Fibroblast of lung (primary cell): Measurements from ENCODE around the gene SEMG1. TPM values are rescaled to one million over a fixed set of nuclear protein-coding genes. Genes with fewer than 3 reads are reported as not detected.

ENCODE experiments used
- DNase-seq, 2 donors: peaks; one replicate each; pipeline versions ENCODE4 v3.0.0 to v3.0.0-alpha.2; 2010; ENCODE audit warnings: low read depth in 2 of 2
- H2AFZ ChIP-seq: 2 replicates; pipeline ENCODE4 v1.5.1; 2012; ENCODE audit warnings: low read length, control low read depth, inconsistent platforms
- H3K27ac ChIP-seq: 2 replicates; pipeline ENCODE4 v1.5.1; 2011; ENCODE audit warnings: low read length, control low read depth; ENCODE audit not compliant: insufficient read depth
- H3K27me3 ChIP-seq: 2 replicates; pipeline ENCODE4 v1.5.1; 2011; ENCODE audit warnings: mild to moderate bottlenecking, low read length; ENCODE audit not compliant: control insufficient read depth, insufficient read depth
- H3K36me3 ChIP-seq: 2 replicates; pipeline ENCODE4 v1.5.1; 2011; ENCODE audit warnings: low read length; ENCODE audit not compliant: control insufficient read depth, insufficient read depth
- H3K4me1 ChIP-seq: 2 replicates; pipeline ENCODE4 v1.5.1; 2011; ENCODE audit warnings: low read length; ENCODE audit not compliant: control insufficient read depth, insufficient read depth; ENCODE audit errors: extremely low read depth
- H3K4me2 ChIP-seq: 2 replicates; pipeline ENCODE4 v1.5.1; 2011; ENCODE audit warnings: low read length, control low read depth; ENCODE audit not compliant: insufficient read depth; ENCODE audit errors: extremely low read depth
- H3K4me3 ChIP-seq, 4 experiments: fragments of 200-600 bp in 1 of 4; sonication (generic) in 1 of 4; replicated peaks in 1 of 4; 2 replicates each; pipeline ENCODE4 v1.5.1; 2011 to 2016; ENCODE audit warnings: low read length in 4 of 4, low read depth in 3 of 4, mild to moderate bottlenecking in 3 of 4, control low read depth in 2 of 4, inconsistent platforms in 1 of 4, mixed read lengths in 1 of 4; ENCODE audit not compliant: insufficient read depth in 1 of 4; ENCODE audit errors: control extremely low read depth in 1 of 4
- H3K79me2 ChIP-seq: 2 replicates; pipeline ENCODE4 v1.5.1; 2012; ENCODE audit warnings: mild to moderate bottlenecking, low read length, inconsistent platforms; ENCODE audit not compliant: control insufficient read depth, insufficient read depth
- H3K9ac ChIP-seq: 2 replicates; pipeline ENCODE4 v1.5.1; 2011; ENCODE audit warnings: mild to moderate bottlenecking, low read length, control low read depth; ENCODE audit not compliant: insufficient read depth
- H3K9me3 ChIP-seq: 2 replicates; pipeline ENCODE4 v1.5.1; 2012; ENCODE audit warnings: low read depth, low read length; ENCODE audit not compliant: control insufficient read depth, insufficient read depth
- H4K20me1 ChIP-seq: 2 replicates; pipeline ENCODE4 v1.5.1; 2011; ENCODE audit warnings: low read length; ENCODE audit not compliant: control insufficient read depth, insufficient read depth; ENCODE audit errors: extremely low read depth
- EZH2 ChIP-seq: IDR thresholded peaks from 2 replicates; pipeline ENCODE4 v1.5.1; 2012; ENCODE audit warnings: low read length, control low read depth, mild to moderate bottlenecking; ENCODE audit errors: missing control alignments
- polyA plus RNA-seq, 2 donors: library from polyadenylated mRNA; depleted of rRNA in 1 of 2; stranded (reverse) in 1 of 2; unstranded in 1 of 2; fragments of >200 nt; gene quantifications; 2 replicates each; pipeline ENCODE4 v1.2.1, GENCODE V29; 2011 to 2012; ENCODE audit warnings: missing spikeins in 1 of 2
- total RNA-seq: library from RNA; depleted of rRNA; stranded (reverse); fragments of >200 nt; gene quantifications from 2 replicates; pipeline ENCODE4 v1.2.1, GENCODE V29; 2014
- TF ChIP-seq, protein P1 (sequence below), 2 donors: IDR thresholded peaks in 1 of 2; conservative IDR thresholded peaks in 1 of 2; 1 replicate in 1 of 2; 2 replicates in 1 of 2; pipeline ENCODE4 v1.5.1; 2011 to 2012; ENCODE audit warnings: low read length in 2 of 2, control low read depth in 1 of 2, inconsistent platforms in 1 of 2, low read depth in 1 of 2, mild to moderate bottlenecking in 1 of 2

The SEMG1 gene
- total and polyA plus RNA-seq, 2 donors (not counting 1 experiment from before 2014, with no cell fraction given): not detected

DNA sequence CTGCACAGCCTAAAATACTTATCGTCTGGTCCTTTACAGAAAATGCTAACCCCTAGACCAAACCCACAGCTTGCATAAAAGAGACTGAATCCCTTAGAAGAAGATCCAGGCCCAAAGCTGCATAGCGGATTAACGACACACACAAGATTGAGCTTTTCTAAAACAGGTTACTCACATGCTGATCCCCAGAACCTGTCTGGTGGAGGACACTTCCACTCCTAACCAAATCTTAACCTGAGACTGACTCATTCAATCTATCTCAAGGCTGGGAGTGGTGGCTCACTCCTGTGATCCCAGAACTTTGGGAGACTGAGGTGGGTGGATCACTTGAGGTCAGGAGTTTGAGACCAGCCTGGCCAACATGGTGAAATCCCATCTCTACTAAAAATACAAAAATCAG is 50.3 kb downstream of the SEMG1 start:
- Histone ChIP-seq H3K79me2 (no peaks in the 10 kb centered on the region), H3K4me3 (no peak overlapping the region), H3K36me3 (no peaks in the 10 kb centered on the region), H3K9ac (no peak overlapping the region), H3K27ac (no peak overlapping the region), H2AFZ (no peak overlapping the region), H4K20me1 (no peaks in the 10 kb centered on the region), H3K9me3 (no peaks in the 10 kb centered on the region), H3K4me2 (no peak overlapping the region), H3K4me1 (no peaks in the 10 kb centered on the region), H3K27me3 (peaks cover 3% of the 10 kb centered on the region)
- no peak for TF ChIP-seq EZH2
- TF ChIP-seq, protein P1, sequence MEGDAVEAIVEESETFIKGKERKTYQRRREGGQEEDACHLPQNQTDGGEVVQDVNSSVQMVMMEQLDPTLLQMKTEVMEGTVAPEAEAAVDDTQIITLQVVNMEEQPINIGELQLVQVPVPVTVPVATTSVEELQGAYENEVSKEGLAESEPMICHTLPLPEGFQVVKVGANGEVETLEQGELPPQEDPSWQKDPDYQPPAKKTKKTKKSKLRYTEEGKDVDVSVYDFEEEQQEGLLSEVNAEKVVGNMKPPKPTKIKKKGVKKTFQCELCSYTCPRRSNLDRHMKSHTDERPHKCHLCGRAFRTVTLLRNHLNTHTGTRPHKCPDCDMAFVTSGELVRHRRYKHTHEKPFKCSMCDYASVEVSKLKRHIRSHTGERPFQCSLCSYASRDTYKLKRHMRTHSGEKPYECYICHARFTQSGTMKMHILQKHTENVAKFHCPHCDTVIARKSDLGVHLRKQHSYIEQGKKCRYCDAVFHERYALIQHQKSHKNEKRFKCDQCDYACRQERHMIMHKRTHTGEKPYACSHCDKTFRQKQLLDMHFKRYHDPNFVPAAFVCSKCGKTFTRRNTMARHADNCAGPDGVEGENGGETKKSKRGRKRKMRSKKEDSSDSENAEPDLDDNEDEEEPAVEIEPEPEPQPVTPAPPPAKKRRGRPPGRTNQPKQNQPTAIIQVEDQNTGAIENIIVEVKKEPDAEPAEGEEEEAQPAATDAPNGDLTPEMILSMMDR (conservative IDR thresholded peaks at IDR 0.05 in 1 of 2, IDR thresholded peaks at IDR 0.05 in 1 of 2; ENCODE audit: low read depth in 1 of 2, low read length in 2 of 2): no peak
- no peak for DNase-seq

DNA sequence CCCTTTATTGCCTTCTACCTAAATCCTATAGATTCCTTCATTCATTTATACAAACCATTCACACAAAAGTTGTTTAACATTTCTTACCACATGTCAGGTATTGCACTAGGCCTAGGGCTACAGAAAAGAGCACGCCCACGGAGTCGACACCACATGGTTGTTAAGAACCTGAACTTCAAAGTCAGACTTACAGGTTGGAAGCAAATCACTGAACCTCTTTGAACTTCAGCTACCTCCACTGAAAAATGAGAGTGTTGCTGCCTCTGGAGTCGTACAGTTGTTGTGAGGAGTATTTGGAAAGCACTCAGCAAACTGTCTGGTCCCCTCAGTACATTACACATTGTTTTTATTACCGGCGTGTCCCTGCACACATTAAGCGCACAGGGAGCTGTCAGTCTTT is 50.9 kb downstream of the SEMG1 start:
- no peaks in the 10 kb centered on the region for H3K4me1 ChIP-seq
- no peaks in the 10 kb centered on the region for H3K36me3 ChIP-seq
- no peak overlapping the region for H3K27ac ChIP-seq
- no peaks in the 10 kb centered on the region for H4K20me1 ChIP-seq
- H2AFZ ChIP-seq: no peak overlapping the region
- H3K4me2 ChIP-seq: no peak overlapping the region
- H3K27me3 ChIP-seq: peaks cover 2% of the 10 kb centered on the region
- no peaks in the 10 kb centered on the region for H3K79me2 ChIP-seq
- H3K9ac ChIP-seq: no peak overlapping the region
- no peak overlapping the region for H3K4me3 ChIP-seq
- DNase-seq: no peak
- TF ChIP-seq EZH2: no peak
- TF ChIP-seq, protein P1 (conservative IDR thresholded peaks at IDR 0.05 in 1 of 2, IDR thresholded peaks at IDR 0.05 in 1 of 2; ENCODE audit: low read depth in 1 of 2, low read length in 2 of 2): no peak
- H3K9me3 ChIP-seq: no peaks in the 10 kb centered on the region

DNA sequence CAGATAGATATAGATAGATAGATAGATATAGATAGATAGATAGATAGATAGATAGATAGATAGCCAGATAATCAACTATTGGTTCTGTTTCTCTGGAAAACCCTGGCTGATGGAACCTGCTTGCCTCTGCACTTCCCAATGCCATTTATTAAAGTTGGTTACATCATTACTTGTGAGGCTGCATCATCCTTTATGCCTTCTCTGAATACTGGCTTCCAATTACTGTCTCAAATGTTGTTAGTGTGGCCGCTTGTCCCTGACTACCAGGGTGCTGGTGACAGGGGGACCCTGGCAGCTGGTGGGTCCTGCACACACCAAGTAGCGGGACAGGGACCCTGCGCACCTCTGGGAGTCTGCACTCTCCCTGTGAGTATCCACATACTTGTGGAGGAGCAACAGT is 51.4 kb downstream of the SEMG1 start:
- H3K79me2 ChIP-seq: no peaks in the 10 kb centered on the region
- no peaks in the 10 kb centered on the region for H3K4me1 ChIP-seq
- no peak overlapping the region for H2AFZ ChIP-seq
- H3K27me3 ChIP-seq: peaks cover 2% of the 10 kb centered on the region
- H3K9ac ChIP-seq: no peak overlapping the region
- no peak overlapping the region for H3K27ac ChIP-seq
- TF ChIP-seq EZH2: no peak
- TF ChIP-seq, protein P1 (conservative IDR thresholded peaks at IDR 0.05 in 1 of 2, IDR thresholded peaks at IDR 0.05 in 1 of 2; ENCODE audit: low read depth in 1 of 2, low read length in 2 of 2): no peak
- H3K4me2 ChIP-seq: no peak overlapping the region
- H3K36me3 ChIP-seq: no peaks in the 10 kb centered on the region
- DNase-seq: no peak
- H4K20me1 ChIP-seq: no peaks in the 10 kb centered on the region
- H3K4me3 ChIP-seq: no peak overlapping the region
- no peaks in the 10 kb centered on the region for H3K9me3 ChIP-seq
